Esophagus squamous epithelium (tissue), 5 donors: ENCODE data around the gene CASP4. TPM values are rescaled to one million over a fixed set of nuclear protein-coding genes. Genes with fewer than 3 reads are reported as not detected.
"Not testable (repeated sequence)": the region's sequence is repeated elsewhere in the genome, so short reads cannot be mapped to it uniquely, and the experiment has no call there.

Experiments
- DNase-seq: peaks from one replicate; lab custom pipeline; 2025; lab: John Stamatoyannopoulos, UW
- H3K27ac ChIP-seq, 4 donors: fragments of 200-600 bp; sonication (generic); one replicate each; pipeline ENCODE4 v1.5.1; 2016 to 2019; ENCODE audit warnings: mild to moderate bottlenecking in 1 of 4
- H3K27me3 ChIP-seq, 4 donors: fragments of 200-600 bp; sonication (generic); 1 replicate in 3 of 4; 2 replicates in 1 of 4; pipeline versions ENCODE4 v1.5.1 to v1.6.0; 2017 to 2021; ENCODE audit warnings: antibody characterized with exemption in 1 of 4
- H3K36me3 ChIP-seq, 3 donors: fragments of 200-600 bp; sonication (generic); one replicate each; pipeline ENCODE4 v1.5.1; 2016 to 2019
- H3K4me1 ChIP-seq, 3 donors: fragments of 200-600 bp; sonication (generic); one replicate each; pipeline ENCODE4 v1.5.1; 2017 to 2019
- H3K4me3 ChIP-seq, 4 donors: fragments of 200-600 bp; sonication (generic); 1 replicate in 3 of 4; 2 replicates in 1 of 4; pipeline ENCODE4 v1.5.1; 2016 to 2019; ENCODE audit warnings: mild to moderate bottlenecking in 2 of 4, moderate library complexity in 1 of 4
- H3K9me3 ChIP-seq, 3 donors: fragments of 200-600 bp; sonication (generic); one replicate each; pipeline ENCODE4 v1.5.1; 2016 to 2019
- CTCF ChIP-seq, 6 experiments: fragments of 450-650 bp in 4 of 6; fragments of 200-600 bp in 2 of 6; sonication (generic) in 2 of 6; IDR thresholded peaks; one replicate each; pipeline ENCODE4 v1.5.1; 2016 to 2019; ENCODE audit warnings: antibody characterized with exemption in 6 of 6, mild to moderate bottlenecking in 4 of 6, moderate library complexity in 4 of 6
- POLR2A ChIP-seq, 4 donors: fragments of 450-650 bp; IDR thresholded peaks; one replicate each; pipeline ENCODE4 v1.6.1; 2017; ENCODE audit warnings: antibody characterized with exemption in 4 of 4, mild to moderate bottlenecking in 4 of 4, moderate library complexity in 3 of 4
- WGBS, 2 donors: methylation state at CpG; one replicate each; pipeline ENCODE4 v1.1.5; 2018; 5-methylcytosine and 5-hydroxymethylcytosine counted together
- intact Hi-C: fragments of 100-400 bp; cut with DNase I; formaldehyde crosslinking; loops from one replicate; pipeline ENCODE4 v1.15.0; 2022
- total RNA-seq, 4 donors: library from RNA; depleted of rRNA; stranded (reverse); fragments of >200 nt; gene quantifications; one replicate each; pipeline ENCODE4 v1.1.0, GENCODE V29; 2016
- donor health status: DM: yes; HTN: yes; CAD: no.

Gene CASP4
- total RNA-seq, 4 donors from 2014 or later: 80.9 to 146 (median 115) TPM

GRCh38 chr11:104992781-104993180 lies 24.4 kb upstream of the CASP4 start:
- peaks cover 0 to 4% (median 4%) of the 10 kb centered on the region in 3 donors for H3K9me3 ChIP-seq
- no peak overlapping the region for H3K27ac ChIP-seq
- no peak overlapping the region for H3K4me3 ChIP-seq
- 31 to 66% methylated on average over 1 of the region's 1 CpG for WGBS, 2 donors
- H3K36me3 ChIP-seq: no peaks in the 10 kb centered on the region
- TF ChIP-seq POLR2A (IDR thresholded peaks at IDR 0.05): no peak
- TF ChIP-seq CTCF (IDR thresholded peaks at IDR 0.05): no peak
- intact Hi-C loops: no loop called here
- H3K27me3 ChIP-seq: no peaks in the 10 kb centered on the region
- H3K4me1 ChIP-seq: no peaks in the 10 kb centered on the region
- DNase-seq: no peak

GRCh38 chr11:104991994-104992393 lies 23.6 kb upstream of the CASP4 start:
- Histone ChIP-seq H3K4me1 (no peaks in the 10 kb centered on the region), H3K27ac (no peak overlapping the region), H3K27me3 (no peaks in the 10 kb centered on the region), H3K36me3 (no peaks in the 10 kb centered on the region), H3K9me3 (peaks cover 0 to 4% (median 4%) of the 10 kb centered on the region in 3 donors), H3K4me3 (no peak overlapping the region)
- WGBS, 2 donors: 87 to 93% methylated on average over 4 of the region's 4 CpGs
- TF ChIP-seq CTCF (IDR thresholded peaks at IDR 0.05) (no peak), POLR2A (IDR thresholded peaks at IDR 0.05) (no peak)
- DNase-seq: no peak
- intact Hi-C loops: no loop called here

- Histone ChIP-seq H3K4me1 (no peaks in the 10 kb centered on the region), H3K27me3 (no peaks in the 10 kb centered on the region), H3K36me3 (no peaks in the 10 kb centered on the region), H3K27ac (no peak overlapping the region), H3K4me3 (no peak overlapping the region), H3K9me3 (peaks cover 0 to 4% (median 4%) of the 10 kb centered on the region in 3 donors)
- intact Hi-C loops: no loop called here
- TF ChIP-seq CTCF (IDR thresholded peaks at IDR 0.05): no peak
- TF ChIP-seq POLR2A (IDR thresholded peaks at IDR 0.05): no peak
- DNase-seq: no peak
- WGBS, 2 donors: 76 to 91% methylated on average over 3 of the region's 3 CpGs
These were observed 16.4 kb upstream of the CASP4 start for GRCh38 chr11:104984808-104985207.

DNA sequence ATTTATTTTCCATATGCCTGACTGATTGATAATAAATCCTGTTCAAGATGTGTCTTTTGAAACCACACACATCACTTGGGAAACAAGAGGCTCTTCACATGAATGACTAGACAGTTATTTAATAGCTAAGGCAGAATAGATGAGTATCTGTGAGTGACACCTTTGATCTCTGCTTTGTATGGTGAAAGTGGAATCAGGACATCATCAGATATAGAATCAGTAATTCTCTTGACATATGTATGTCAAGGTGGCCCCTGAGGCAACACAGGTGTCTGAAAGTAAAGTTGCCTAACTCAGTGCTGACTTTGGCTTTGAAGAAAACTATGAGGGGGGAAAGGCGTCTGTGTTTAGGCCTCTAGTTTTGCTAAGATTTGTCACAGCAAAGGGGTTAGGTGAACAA lies 11.5 kb upstream of the CASP4 start:
- Histone ChIP-seq H3K27ac (no peak overlapping the region), H3K4me1 (no peaks in the 10 kb centered on the region), H3K9me3 (no peaks in the 10 kb centered on the region), H3K36me3 (no peaks in the 10 kb centered on the region), H3K27me3 (no peaks in the 10 kb centered on the region), H3K4me3 (no peak overlapping the region)
- intact Hi-C loops: no loop called here
- no peak for DNase-seq
- TF ChIP-seq POLR2A (IDR thresholded peaks at IDR 0.05): no peak
- TF ChIP-seq CTCF (IDR thresholded peaks at IDR 0.05): no peak
- WGBS, 2 donors: 94 to 95% methylated on average over 1 of the region's 1 CpG

- H3K4me1 ChIP-seq: peaks cover 0 to 7% (median 5%) of the 10 kb centered on the region in 3 donors
- H3K27me3 ChIP-seq: no peaks in the 10 kb centered on the region
- H3K4me3 ChIP-seq: no peak overlapping the region
- H3K36me3 ChIP-seq: no peaks in the 10 kb centered on the region
- no peak overlapping the region for H3K27ac ChIP-seq
- no peak for DNase-seq
- TF ChIP-seq CTCF (IDR thresholded peaks at IDR 0.05): no peak
- no peak for TF ChIP-seq POLR2A (IDR thresholded peaks at IDR 0.05)
- 64 to 72% methylated on average over 2 of the region's 2 CpGs for WGBS, 2 donors
- H3K9me3 ChIP-seq: no peaks in the 10 kb centered on the region
- intact Hi-C loops: no loop called here
These were observed 5.2 kb upstream of the CASP4 start for GRCh38 chr11:104973616-104974015.

DNA sequence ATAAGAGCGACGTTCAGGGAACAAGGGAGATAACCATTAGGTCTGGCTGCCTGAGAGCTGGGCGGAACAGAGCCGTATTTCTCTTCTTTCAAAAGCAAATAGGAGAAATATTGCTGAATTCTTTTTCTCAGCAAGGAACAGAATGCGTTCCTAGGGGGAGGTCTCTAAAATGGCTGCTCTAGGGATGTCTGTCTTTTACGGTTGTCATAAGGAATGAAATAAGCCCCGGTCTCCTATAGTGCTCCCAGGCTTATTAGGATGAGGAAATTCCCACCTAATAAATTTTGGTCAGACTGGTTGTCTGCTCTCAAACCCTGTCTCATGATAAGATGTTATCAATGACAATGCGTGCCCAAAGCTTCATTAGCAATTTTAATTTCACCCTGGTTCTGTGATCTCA lies 4.5 kb upstream of the CASP4 start:
- H3K27ac ChIP-seq, intact Hi-C loops, H3K4me1 ChIP-seq, H3K27me3 ChIP-seq, H3K36me3 ChIP-seq, H3K9me3 ChIP-seq, H3K4me3 ChIP-seq, DNase-seq: not testable (repeated sequence)
- 91 to 100% methylated on average over 8 of the region's 8 CpGs for WGBS, 2 donors
